ENCODE data around the gene FCN1.

FCN1 gene

GRCh38 chr9:134913713-134914500 lies 3.8 kb downstream of the FCN1 start:
- no peak for DNase-seq (ENCODE audit: low read depth in 2 of 2)

GRCh38 chr9:134913041-134913712 lies 4.5 kb downstream of the FCN1 start:
- DNase-seq (ENCODE audit: low read depth in 2 of 2): no peak

GRCh38 chr9:134912126-134912840 lies 5.4 kb downstream of the FCN1 start:
- DNase-seq (ENCODE audit: low read depth in 2 of 2): no peak

GRCh38 chr9:134909511-134910481 lies 7.9 kb downstream of the FCN1 start:
- DNase-seq (ENCODE audit: low read depth in 2 of 2): no peak

- no peak for DNase-seq (ENCODE audit: low read depth in 2 of 2)
Observed at GRCh38 chr9:134908524-134909309, 9.0 kb downstream of the FCN1 start.

- no peak for DNase-seq (ENCODE audit: low read depth in 2 of 2)
Observed at GRCh38 chr9:134902936-134903335, 14.8 kb downstream of the FCN1 start.

- DNase-seq (ENCODE audit: low read depth in 2 of 2): no peak
Observed at GRCh38 chr9:134899818-134900217, 17.9 kb downstream of the FCN1 start.

GRCh38 chr9:134899168-134899567 lies 18.5 kb downstream of the FCN1 start:
- DNase-seq (ENCODE audit: low read depth in 2 of 2): no peak

- no peak for DNase-seq (ENCODE audit: low read depth in 2 of 2)
Observed at GRCh38 chr9:134898319-134898718, 19.4 kb downstream of the FCN1 start.

GRCh38 chr9:134897584-134898170 lies 20.0 kb downstream of the FCN1 start:
- no peak for DNase-seq (ENCODE audit: low read depth in 2 of 2)

- no peak for DNase-seq (ENCODE audit: low read depth in 2 of 2)
Observed at GRCh38 chr9:134896834-134897583, 20.7 kb downstream of the FCN1 start.

- no peak for DNase-seq (ENCODE audit: low read depth in 2 of 2)
Observed at GRCh38 chr9:134895908-134896833, 21.5 kb downstream of the FCN1 start.

- no peak for DNase-seq (ENCODE audit: low read depth in 2 of 2)
Observed at GRCh38 chr9:134895567-134895907, 22.2 kb downstream of the FCN1 start.

- no peak for DNase-seq (ENCODE audit: low read depth in 2 of 2)
Observed at GRCh38 chr9:134895097-134895496, 22.6 kb downstream of the FCN1 start.

GRCh38 chr9:134894136-134894860 lies 23.4 kb downstream of the FCN1 start:
- DNase-seq (ENCODE audit: low read depth in 2 of 2): no peak

GRCh38 chr9:134892820-134893420 lies 24.8 kb downstream of the FCN1 start:
- DNase-seq (ENCODE audit: low read depth in 2 of 2): no peak

- no peak for DNase-seq (ENCODE audit: low read depth in 2 of 2)
Observed at GRCh38 chr9:134892221-134892620, 25.5 kb downstream of the FCN1 start.
